Lower leg skin (tissue), 4 donors: ENCODE results near the gene GIT2. TPM values are rescaled to one million over a fixed set of nuclear protein-coding genes. Genes with fewer than 3 reads are reported as not detected.
"Not testable (repeated sequence)": the region's sequence is repeated elsewhere in the genome, so short reads cannot be mapped to it uniquely, and the experiment has no call there.

Experiments used
- DNase-seq, 2 donors: peaks; one replicate each; pipeline ENCODE4 v3.0.0-alpha.2; 2019; ENCODE audit warnings: low spot score in 2 of 2
- H3K4me3 ChIP-seq: fragments of 200-600 bp; sonication (generic); 2 replicates; pipeline ENCODE4 v1.5.1; 2017; ENCODE audit warnings: mild to moderate bottlenecking, low read depth; ENCODE audit not compliant: poor library complexity, severe bottlenecking
- CTCF ChIP-seq, 3 donors: fragments of 450-650 bp; IDR thresholded peaks; one replicate each; pipeline ENCODE4 v1.5.1; 2016; ENCODE audit warnings: antibody characterized with exemption in 3 of 3, mild to moderate bottlenecking in 3 of 3, moderate library complexity in 2 of 3
- POLR2A ChIP-seq, 2 donors: fragments of 450-650 bp; IDR thresholded peaks; one replicate each; pipeline ENCODE4 v1.6.1; 2016 to 2017; ENCODE audit warnings: antibody characterized with exemption in 2 of 2, mild to moderate bottlenecking in 1 of 2, moderate library complexity in 1 of 2
- WGBS, 2 donors: methylation state at CpG; one replicate each; pipeline ENCODE4 v1.1.5; 2018; 5-methylcytosine and 5-hydroxymethylcytosine counted together
- intact Hi-C: fragments of 100-400 bp; cut with DNase I; formaldehyde crosslinking; loops from one replicate; pipeline ENCODE4 v1.15.0; 2023; ENCODE audit warnings: low total_unique reads
- total RNA-seq, 4 donors: library from RNA; depleted of rRNA; stranded (reverse); fragments of >200 nt; gene quantifications; one replicate each; pipeline ENCODE4 v1.1.0, GENCODE V29; 2016

GIT2 gene
- total RNA-seq, 4 donors from 2014 or later = 25.2 to 31.8 (median 28.5) TPM

GRCh38 chr12:110010853-110011723 is 14.9 kb upstream of the GIT2 start:
- intact Hi-C loops = no loop called here
- TF ChIP-seq POLR2A (IDR thresholded peaks at IDR 0.05) = no peak
- no peak for TF ChIP-seq CTCF (IDR thresholded peaks at IDR 0.05)
- peak in 1 of 2 donors; percentile 65 for DNase-seq
- no peak overlapping the region for H3K4me3 ChIP-seq
- WGBS, 2 donors = 92% methylated on average over 13 of the region's 13 CpGs

- DNase-seq, intact Hi-C loops, H3K4me3 ChIP-seq: not testable (repeated sequence)
- WGBS, 2 donors = 90 to 95% methylated on average over 15 of the region's 15 CpGs
These were observed 12.7 kb upstream of the GIT2 start for GRCh38 chr12:110008681-110009398.

GRCh38 chr12:110007881-110008280 is 11.7 kb upstream of the GIT2 start:
- no peak for DNase-seq
- TF ChIP-seq CTCF (IDR thresholded peaks at IDR 0.05) (no peak), POLR2A (IDR thresholded peaks at IDR 0.05) (no peak)
- no peak overlapping the region for H3K4me3 ChIP-seq
- intact Hi-C loops = no loop called here

GRCh38 chr12:110006115-110006514 is 9.9 kb upstream of the GIT2 start:
- TF ChIP-seq POLR2A (IDR thresholded peaks at IDR 0.05) (no peak), CTCF (IDR thresholded peaks at IDR 0.05) (no peak)
- WGBS, 2 donors = 93 to 96% methylated on average over 4 of the region's 4 CpGs
- H3K4me3 ChIP-seq = no peak overlapping the region
- intact Hi-C loops = no loop called here
- DNase-seq = no peak

- WGBS, 2 donors = 88 to 93% methylated on average over 7 of the region's 7 CpGs
- no peak for DNase-seq
- TF ChIP-seq CTCF (IDR thresholded peaks at IDR 0.05) = no peak
- TF ChIP-seq POLR2A (IDR thresholded peaks at IDR 0.05) = no peak
- intact Hi-C loops = no loop called here
- no peak overlapping the region for H3K4me3 ChIP-seq
These were observed 9.3 kb upstream of the GIT2 start for GRCh38 chr12:110005319-110005973.

GRCh38 chr12:110004598-110004997 is 8.4 kb upstream of the GIT2 start:
- 77 to 80% methylated on average over 4 of the region's 4 CpGs for WGBS, 2 donors
- intact Hi-C loops = no loop called here
- TF ChIP-seq POLR2A (IDR thresholded peaks at IDR 0.05) = no peak
- TF ChIP-seq CTCF (IDR thresholded peaks at IDR 0.05) = no peak
- DNase-seq = no peak
- no peak overlapping the region for H3K4me3 ChIP-seq
